ENCODE measurements around the gene ACR. TPM values are rescaled to one million over a fixed set of nuclear protein-coding genes. Genes with fewer than 3 reads are reported as not detected.

Gene ACR
- total and polyA plus RNA-seq, 2 of the 4 experiments (the other 2 are of a cell fraction) = not detected

GRCh38 chr22:50717709-50718351 is 20.2 kb upstream of the ACR start:
- Histone ChIP-seq H4K20me1 (ENCODE audit: insufficient read depth, low read length) (no peaks in the 10 kb centered on the region; the same call in 1 of the 2 replicates), H3K9me3 (ENCODE audit: control insufficient read depth, insufficient read depth, low read length) (no peaks in the 10 kb centered on the region), H3K4me2 (ENCODE audit: low read depth, low read length) (no peak overlapping the region), H3K9me1 (ENCODE audit: insufficient read depth, low read length) (no peaks in the 10 kb centered on the region), H3K36me3 (ENCODE audit: control insufficient read depth, insufficient read depth, low read length) (no peaks in the 10 kb centered on the region), H3K56ac (ENCODE audit: extremely low read depth, insufficient read depth, low read length) (no peak overlapping the region), H4K8ac (ENCODE audit: low read depth in 2 of 2, low read length in 2 of 2) (no peak overlapping the region), H3K27me3 (ENCODE audit: control insufficient read depth, insufficient read depth, low read length) (peaks cover 17% of the 10 kb centered on the region; the same call in 1 of the 2 replicates), H3K9ac (ENCODE audit: low read depth, low read length) (no peak overlapping the region), H2BK20ac (ENCODE audit: low read depth, low read length) (no peak overlapping the region), H4K5ac (ENCODE audit: low read depth, low read length) (no peak overlapping the region), H3K18ac (ENCODE audit: low read depth, low read length) (no peak overlapping the region), H3K4ac (ENCODE audit: low read depth, low read length) (no peak overlapping the region), H3K23ac (ENCODE audit: low read depth, low read length) (no peak overlapping the region), H2BK5ac (ENCODE audit: low read depth, low read length, poor library complexity, severe bottlenecking) (no peak overlapping the region), H3K27ac (ENCODE audit: insufficient read depth, low read length) (no peak overlapping the region), H2BK120ac (ENCODE audit: low read depth, low read length) (no peak overlapping the region), H3K79me1 (ENCODE audit: low read depth in 1 of 2, low read length in 2 of 2) (no peaks in the 10 kb centered on the region), H4K91ac (ENCODE audit: insufficient read depth, low read depth, low read length) (no peak overlapping the region), H3K4me1 (ENCODE audit: control insufficient read depth, insufficient read depth, low read length) (no peaks in the 10 kb centered on the region), H3K14ac (replicated peaks; ENCODE audit: low read depth, low read length) (no peak overlapping the region), H2AFZ (replicated peaks; ENCODE audit: low read length, poor library complexity) (no peak overlapping the region), H2AK9ac (replicated peaks; ENCODE audit: low read depth, low read length, poor library complexity) (no peak overlapping the region), H2BK15ac (ENCODE audit: low read depth, low read length) (no peak overlapping the region), H2AK5ac (ENCODE audit: low read depth, low read length) (no peak overlapping the region), H3K4me3 (ENCODE audit: insufficient read depth, low read depth, low read length) (no peak overlapping the region)
- POLR2A ChIA-PET (ENCODE audit: unreplicated experiment) = no interaction called here
- WGBS, 2 experiments (ENCODE audit: extremely low coverage in 2 of 2, insufficient read length in 1 of 2) = 54% methylated on average over 3 of the region's 10 CpGs; no CpG with 5 or more reads in 1 of the 2 experiments
- dilution Hi-C loops (cut with HindIII; ENCODE audit: low sequenced_read_pairs, unreplicated experiment) (no loop called here), intact Hi-C loops (cut with micrococcal nuclease) (no loop called here), in situ Hi-C loops (cut with MboI; ENCODE audit: low sequenced_read_pairs) (no loop called here)
- ATAC-seq (ENCODE audit: low read depth) = no peak
- no peak for TF ChIP-seq FOS (IDR thresholded peaks at IDR 0.05; ENCODE audit: low read depth, low read length)
- TF ChIP-seq CEBPB (IDR thresholded peaks at IDR 0.05; ENCODE audit: low read depth, low read length) = no peak
- TF ChIP-seq NFE2L2 (IDR thresholded peaks at IDR 0.05; ENCODE audit: low read depth, low read length) = no peak
- TF ChIP-seq BHLHE40 (IDR thresholded peaks at IDR 0.05; ENCODE audit: low read depth, low read length) = no peak
- no peak for TF ChIP-seq MAFK (IDR thresholded peaks at IDR 0.05; ENCODE audit: low read depth, low read length)
- DNase-seq = no peak
- CTCF ChIA-PET = no interaction called here
- no TSS peak for BruUV-seq (replicated peaks)

All from IMR-90 (cell line).